NCI-H2227 (cell line): ENCODE measurements around the gene TEDC1.
A peak's percentile ranks its signal among the peaks of the same experiment; 100 is the strongest.

Experiments
- DNase-seq: peaks from one replicate; lab custom pipeline; 2025; ENCODE audit not compliant: unreplicated experiment; lab: John Stamatoyannopoulos, UW

TEDC1 gene

DNA sequence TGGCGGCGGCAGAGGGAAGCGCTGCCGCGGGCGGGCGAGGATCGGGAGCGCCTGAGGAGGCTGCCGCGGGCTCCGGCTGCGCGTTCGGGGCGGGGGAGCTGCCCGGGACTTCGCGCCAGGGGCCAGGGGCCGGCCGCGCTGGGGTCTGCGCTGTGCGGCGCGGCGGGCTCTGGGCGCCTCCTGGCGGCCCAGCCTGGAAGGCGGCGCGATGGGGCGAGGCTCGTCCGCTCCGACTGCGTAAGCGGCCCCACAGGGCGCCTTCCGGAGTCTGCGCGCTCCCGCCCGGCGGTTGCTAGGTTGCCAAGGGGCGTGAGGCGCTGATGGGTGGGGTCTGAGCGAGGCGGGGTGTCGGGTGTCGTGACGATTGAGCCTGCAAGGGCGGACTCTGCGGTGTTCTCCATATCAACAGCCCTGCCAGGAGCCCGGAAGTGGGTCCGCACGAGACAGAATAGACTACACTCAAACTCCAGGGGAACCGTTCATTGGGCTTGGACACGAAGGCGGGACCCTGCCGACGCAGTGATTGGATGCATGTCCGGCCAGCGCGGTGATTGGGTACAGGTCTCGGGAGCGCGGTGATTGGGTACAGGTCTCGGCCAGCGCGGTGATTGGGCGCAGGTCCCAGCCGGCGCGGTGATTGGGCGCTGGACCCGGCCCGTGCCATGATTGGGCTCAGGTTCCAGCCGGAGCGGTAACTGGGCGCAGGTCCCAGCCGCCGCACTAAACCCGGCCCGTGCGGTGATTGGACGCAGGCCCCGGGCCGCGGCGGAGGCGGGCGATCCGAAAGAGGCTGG lies at the start of gene TEDC1:
TEDC1 (plus strand) TSS at position 675 of the 794 bp plus-strand sequence. CDS start 130 bp downstream, outside the sequence.
- DNase-seq, result peak; percentile 100

DNA sequence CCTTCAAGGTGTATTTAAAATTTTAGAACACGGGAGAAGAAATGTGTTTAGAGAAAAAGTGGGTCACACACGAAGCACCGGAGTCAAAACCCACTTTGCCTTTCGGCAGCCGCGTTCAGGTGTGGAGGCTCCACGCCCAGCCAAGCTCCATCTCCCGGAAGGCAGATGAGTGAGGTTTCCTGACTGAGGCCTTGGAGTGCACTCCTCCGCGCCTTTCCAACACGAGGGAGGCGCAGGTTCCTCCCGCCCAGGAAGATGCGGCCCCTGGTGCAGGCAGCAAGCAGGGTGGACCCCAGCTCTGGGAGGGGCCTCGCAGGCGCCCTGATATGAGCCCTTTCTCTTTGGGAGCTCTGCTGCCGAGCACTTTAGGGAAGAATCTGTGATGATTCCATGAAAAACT lies 48.9 kb upstream of the TEDC1 start:
- no peak for DNase-seq

DNA sequence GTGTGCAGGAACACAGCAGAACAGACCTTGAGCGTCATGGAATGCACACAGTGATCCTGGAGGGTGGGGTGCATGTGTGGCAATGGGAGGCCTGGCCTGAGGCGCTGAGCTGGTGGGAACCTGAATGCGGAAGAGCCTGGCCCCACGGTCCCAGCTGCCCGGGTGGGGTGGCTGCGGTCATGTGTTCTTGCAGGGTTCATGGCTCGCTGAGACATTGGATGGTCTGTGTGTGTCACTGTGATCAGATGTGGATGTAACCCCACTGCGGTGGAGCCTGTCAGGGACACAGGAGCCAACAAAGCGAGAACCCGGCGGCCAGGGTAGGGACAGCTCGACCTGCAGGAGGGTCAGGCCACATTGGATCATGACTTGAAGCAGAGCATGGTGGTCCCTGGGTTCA lies 48.2 kb upstream of the TEDC1 start:
- no peak for DNase-seq

DNA sequence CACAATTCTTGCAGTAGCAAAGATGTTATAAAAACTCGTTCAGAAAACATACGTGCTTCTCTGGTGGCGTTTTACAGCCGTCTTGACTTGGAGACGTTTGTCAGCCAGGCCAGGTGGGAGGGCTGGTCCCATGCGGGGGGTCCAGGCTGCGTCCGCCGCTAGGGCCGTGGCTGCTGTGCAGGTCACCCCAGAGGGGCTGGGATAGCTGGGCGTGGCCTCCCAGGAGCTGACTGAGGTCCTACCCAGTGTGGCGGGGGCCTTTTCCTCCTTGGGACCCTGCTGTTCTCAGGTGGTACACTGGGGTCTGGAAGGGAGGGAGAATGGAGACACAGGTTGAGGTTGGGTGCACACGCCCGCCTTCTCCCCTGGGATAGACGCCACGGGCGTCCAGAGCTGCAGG lies 46.2 kb upstream of the TEDC1 start:
- DNase-seq, result no peak

DNA sequence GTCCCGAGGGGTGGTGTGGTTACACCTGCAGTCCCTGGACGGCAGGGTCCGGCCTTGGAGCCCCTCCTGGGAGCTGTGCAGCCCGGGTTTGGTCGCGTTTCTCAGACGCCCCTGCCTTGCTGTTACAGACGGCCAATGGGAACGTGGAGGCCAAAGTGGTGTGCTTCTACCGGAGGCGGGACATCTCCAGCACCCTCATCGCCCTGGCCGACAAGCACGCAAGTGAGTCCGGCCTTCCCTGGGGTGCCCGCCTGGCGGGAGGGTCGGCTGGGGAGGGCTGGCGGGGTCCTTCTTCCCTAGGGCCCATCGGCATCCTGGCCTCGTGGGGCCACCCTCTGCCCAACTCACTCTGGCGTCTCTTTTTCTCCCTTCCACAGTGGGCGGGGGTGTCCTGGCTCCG lies 45.8 kb upstream of the TEDC1 start:
- no peak for DNase-seq

- DNase-seq, result no peak
These were observed 44.9 kb upstream of the TEDC1 start for GRCh38 chr14:105445901-105446845.

GRCh38 chr14:105446971-105447370 lies 44.1 kb upstream of the TEDC1 start:
- DNase-seq, result no peak

DNA sequence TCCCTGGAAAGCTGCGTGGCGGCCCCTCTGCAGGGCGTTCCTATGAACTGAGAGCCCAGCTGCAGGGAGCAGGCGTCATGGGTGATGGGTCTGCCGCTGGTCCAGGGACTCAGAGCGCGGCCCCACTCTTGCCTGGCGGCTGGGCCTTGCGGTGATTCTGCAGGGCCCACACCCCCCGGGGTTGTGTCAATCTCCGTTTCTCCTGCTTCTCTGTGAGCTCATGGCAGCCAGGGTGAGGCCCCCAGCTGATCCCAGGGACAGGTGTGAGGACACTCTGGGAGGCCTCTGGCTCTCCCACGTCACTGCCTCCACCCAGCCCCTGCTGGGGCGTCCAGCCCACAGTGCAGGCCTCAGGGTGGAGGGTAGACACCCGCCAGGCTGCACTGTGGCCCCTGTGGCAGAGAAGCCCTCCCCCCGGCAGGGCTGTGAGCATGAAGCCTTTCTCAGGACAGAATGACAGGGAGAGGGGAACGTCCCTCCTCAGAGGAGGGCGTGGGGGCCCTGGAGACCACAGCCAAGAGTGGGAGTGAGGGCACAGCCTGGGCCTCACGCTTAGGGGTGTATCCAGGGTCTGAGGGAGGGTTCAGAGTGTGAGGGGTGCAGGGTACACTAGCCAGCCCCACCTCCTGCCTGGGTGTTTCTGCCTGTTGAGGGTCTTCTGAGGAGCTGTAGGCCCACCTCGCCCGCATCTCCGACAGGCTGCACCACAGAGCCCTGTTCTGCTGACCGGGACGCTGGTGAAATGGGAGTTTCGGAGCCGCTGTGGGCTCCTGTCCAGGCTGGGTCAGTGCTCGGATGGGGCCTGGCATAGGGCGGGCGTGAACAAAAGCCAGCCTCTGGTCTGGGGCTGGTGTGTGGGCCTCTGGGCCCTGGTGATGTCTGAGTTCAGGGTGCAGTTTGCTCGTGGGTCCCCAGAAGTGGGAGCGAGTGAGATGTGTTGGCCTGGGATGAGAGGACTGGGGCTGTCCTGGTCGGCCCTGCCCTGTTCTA lies 43.1 kb upstream of the TEDC1 start:
- DNase-seq, result no peak

- DNase-seq, result peak; percentile 52
These were observed 42.3 kb upstream of the TEDC1 start for GRCh38 chr14:105448706-105449111.

DNA sequence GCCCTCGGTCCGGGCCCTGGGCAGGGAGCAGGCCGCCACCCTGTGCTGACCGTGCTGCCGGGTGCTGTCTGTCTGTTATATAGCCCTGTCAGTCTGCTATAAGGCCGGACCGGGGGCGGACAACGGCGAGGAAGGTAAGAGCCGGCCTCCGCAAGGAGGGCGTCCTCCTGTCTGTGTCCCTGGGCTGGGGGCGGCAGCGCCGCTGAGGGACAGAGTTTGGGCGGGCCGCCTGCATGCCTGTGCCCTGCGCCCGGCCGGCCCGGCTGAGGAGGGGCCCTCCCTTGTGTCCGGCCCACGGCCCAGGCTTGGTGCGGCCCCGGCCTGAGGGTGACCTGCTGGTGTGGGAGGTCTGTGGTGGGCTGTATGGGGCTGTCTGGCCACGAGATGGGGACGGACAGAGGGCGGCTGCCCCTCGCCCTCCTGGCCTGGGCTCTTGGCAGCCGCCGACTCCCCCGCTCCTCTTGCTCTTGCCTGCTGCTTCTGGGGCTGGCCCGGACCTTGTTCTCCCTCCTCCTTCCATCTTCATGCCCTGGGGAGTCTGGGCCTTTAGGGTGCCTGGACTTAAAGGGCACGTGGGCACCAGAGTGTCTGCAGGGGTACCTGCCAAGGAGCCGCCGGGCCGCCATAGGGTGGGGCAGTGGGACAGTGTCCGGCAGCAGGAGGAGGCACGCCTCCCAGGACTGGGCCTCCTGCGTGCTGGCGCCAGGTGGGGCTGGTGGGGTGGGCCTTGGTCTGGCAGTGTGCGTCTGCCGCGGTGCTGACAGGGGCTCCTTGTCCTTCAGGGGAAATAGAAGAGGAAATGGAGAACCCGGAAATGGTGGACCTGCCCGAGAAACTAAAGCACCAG lies 41.5 kb upstream of the TEDC1 start:
- no peak for DNase-seq

- no peak for DNase-seq
These were observed 40.9 kb upstream of the TEDC1 start for GRCh38 chr14:105450123-105450505.

DNA sequence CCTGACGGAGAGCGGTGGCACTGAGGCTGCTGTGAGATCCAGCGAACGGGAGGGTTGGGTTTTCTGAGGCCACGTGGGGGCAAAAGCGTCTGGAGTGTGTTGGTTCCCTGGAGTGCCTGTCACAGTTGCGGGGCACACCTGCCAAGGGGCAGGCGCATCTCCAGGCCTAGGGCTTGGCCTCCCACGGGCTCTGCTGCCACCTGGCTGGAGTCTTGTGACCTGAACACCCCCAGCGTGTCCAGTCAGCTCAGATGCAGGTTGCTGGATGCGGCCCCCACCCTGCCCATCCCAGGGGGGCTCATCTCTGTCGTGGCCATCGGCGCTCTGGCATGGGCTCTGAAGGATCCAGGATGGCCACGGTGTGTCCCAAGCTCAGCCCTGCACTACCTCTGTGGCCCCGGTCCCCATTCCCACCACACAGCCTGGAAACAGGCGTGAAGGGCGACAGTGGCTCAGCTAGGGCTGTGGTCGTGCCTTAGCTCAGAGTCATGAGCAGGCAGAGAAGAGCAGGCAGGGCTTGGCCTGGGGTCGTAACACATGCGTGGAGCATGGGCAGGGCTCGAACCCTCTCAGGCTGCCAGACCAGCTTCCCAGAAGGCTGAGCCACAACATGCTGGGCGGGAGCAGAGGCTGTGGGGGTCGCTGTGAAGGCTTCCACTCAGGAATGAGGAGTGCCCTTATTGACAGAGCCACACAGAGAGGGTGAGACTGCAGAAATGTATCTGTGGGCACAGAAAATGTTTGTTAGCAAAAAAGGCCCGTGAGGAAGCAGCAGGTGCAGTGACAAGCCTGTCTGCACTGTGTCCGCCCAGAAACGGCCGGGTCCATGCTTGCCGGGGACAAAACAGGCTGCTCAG lies 40.0 kb upstream of the TEDC1 start:
- DNase-seq, result no peak

GRCh38 chr14:105452963-105453362 lies 38.1 kb upstream of the TEDC1 start:
- DNase-seq, result no peak

DNA sequence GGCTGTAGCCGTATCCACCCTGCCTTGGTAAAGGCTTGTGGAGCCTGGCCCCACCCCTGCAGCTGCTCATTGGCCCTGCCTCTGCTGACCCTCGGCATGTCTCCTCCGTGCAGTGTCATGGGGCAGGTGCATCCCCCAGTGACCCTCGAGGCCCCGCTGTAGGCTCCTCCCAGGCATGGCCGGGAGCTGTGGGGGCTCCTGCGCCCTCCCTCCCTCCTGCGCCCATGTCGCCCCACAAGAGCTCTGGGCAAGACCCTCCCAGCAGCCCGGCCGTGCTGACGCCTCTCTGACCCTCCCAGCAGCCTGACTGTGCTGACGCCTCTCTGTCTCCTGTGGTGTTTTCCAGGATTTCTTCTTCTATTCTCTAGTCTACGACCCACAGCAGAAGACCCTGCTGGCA lies 37.2 kb upstream of the TEDC1 start:
- DNase-seq, result no peak

GRCh38 chr14:105455086-105455640 lies 35.9 kb upstream of the TEDC1 start:
- no peak for DNase-seq

- DNase-seq, result no peak
These were observed 35.0 kb upstream of the TEDC1 start for GRCh38 chr14:105455766-105456660.

DNA sequence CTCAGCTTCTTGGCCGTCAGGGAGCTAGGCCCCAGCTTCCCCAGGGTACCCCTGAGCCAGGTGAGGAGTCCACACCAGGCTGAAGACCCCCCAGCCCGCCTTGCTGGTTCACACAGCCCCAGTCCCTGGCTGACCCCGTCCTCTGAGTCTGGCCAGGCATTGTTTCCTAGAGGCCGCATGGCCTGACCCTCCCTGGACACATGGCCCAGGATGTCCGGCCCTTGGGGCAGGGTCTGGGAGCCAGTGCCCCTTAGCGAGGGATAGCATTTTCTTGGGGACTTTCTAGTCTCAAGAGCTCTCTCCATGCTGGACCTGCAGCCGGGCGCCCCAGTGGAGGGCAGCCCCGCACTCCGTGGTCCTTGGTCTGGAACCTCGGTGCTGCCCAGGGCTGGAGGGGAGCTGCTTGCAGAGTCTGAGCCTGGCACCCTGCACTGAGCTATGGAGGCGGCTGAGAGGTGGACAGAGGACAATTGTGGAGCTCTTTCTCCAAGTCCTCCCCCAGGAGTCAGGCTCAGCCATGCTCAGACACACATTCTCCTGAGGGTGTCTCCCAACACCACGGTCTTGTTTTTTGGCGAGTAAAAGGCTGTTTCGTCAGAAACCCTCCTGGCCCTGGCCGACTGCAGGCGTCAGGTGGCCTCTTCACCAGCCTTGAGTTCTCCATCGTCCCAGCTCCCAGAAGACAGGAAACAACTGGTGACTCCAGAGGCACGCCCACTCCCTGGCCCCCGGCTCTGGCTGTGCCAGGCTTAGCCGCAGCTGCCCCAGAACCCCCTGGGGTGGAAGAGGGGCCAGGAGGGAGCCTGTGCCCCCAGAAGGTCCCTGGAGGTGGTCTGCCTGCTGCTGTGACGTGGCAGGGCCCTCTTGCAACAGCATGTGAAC lies 34.1 kb upstream of the TEDC1 start:
- DNase-seq, result no peak
